Activated CD8-positive, alpha-beta memory T cell treated with anti-CD3 and anti-CD28 coated beads for 1 hour (primary cell): ENCODE data around the gene TOP3B.

ENCODE experiments used
- DNase-seq, 2 donors: peaks; one replicate each; pipeline ENCODE4 v3.0.0-alpha.2; 2020; ENCODE audit warnings: low read depth in 1 of 2; ENCODE audit errors: extremely low read depth in 1 of 2

The TOP3B gene, protein sequence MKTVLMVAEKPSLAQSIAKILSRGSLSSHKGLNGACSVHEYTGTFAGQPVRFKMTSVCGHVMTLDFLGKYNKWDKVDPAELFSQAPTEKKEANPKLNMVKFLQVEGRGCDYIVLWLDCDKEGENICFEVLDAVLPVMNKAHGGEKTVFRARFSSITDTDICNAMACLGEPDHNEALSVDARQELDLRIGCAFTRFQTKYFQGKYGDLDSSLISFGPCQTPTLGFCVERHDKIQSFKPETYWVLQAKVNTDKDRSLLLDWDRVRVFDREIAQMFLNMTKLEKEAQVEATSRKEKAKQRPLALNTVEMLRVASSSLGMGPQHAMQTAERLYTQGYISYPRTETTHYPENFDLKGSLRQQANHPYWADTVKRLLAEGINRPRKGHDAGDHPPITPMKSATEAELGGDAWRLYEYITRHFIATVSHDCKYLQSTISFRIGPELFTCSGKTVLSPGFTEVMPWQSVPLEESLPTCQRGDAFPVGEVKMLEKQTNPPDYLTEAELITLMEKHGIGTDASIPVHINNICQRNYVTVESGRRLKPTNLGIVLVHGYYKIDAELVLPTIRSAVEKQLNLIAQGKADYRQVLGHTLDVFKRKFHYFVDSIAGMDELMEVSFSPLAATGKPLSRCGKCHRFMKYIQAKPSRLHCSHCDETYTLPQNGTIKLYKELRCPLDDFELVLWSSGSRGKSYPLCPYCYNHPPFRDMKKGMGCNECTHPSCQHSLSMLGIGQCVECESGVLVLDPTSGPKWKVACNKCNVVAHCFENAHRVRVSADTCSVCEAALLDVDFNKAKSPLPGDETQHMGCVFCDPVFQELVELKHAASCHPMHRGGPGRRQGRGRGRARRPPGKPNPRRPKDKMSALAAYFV

GRCh38 chr22:21982338-21982965 lies at the start of gene TOP3B:
Gene TOP3B (minus strand): TSS chr22:21982787. CDS start chr22:21975709, 7,078 bp downstream.
- peak; percentile 51 to 72 for DNase-seq

DNA sequence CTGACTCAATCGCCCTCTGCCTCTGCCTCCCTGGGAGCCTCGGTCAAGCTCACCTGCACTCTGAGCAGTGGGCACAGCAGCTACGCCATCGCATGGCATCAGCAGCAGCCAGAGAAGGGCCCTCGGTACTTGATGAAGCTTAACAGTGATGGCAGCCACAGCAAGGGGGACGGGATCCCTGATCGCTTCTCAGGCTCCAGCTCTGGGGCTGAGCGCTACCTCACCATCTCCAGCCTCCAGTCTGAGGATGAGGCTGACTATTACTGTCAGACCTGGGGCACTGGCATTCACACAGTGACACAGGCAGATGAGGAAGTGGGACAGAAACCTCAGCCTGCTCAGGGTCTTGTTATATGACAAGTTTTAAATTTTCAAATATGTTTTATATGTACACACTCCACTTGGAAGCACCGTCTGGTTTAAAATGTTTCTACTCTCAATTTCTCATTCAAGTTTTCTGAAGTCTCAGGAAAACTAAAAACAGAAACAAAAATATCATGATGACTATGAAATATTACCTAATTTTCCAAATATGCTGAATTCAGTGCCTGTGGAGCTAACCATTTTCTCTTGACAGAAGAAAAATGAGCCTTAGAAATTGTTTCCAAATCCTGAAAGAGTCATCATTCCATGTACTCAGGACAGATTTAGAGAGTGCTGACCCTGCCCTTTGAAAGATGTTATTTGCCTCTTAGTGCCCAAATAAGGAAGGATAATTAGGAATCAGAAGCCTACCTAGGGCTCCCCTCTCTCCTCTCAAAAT lies 48.8 kb upstream of the TOP3B start:
- DNase-seq, result no peak

DNA sequence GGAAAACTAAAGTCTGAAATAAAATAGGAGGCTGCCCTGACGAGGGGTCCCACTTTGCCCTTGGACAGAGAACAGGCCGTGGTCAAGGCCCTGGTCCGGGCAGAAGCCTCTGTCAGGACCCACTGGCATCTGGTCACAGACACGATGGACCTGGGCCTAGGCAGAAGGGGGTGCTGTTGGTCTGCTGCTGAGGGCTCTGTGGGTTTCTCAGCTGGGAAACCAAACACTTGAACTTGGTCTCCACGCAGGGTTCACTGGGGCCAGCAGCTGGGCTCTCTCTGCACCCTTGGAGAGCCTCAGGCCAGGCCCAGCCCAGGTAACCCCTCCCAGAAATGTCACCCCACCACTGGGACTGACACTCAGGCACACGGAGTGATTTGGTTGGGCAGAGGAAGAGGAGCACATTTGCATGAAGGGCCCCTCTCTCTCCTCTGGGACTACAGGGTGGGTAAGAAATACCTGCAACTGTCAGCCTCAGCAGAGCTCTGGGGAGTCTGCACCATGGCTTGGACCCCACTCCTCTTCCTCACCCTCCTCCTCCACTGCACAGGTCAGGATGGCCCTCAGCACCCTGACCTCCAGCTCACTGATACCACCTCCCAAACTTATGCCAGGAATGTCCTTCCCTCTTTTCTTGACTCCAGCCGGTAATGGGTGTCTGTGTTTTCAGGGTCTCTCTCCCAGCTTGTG lies 48.1 kb upstream of the TOP3B start:
- no peak for DNase-seq

GRCh38 chr22:22027955-22028354 lies 45.4 kb upstream of the TOP3B start:
- DNase-seq, result no peak

DNA sequence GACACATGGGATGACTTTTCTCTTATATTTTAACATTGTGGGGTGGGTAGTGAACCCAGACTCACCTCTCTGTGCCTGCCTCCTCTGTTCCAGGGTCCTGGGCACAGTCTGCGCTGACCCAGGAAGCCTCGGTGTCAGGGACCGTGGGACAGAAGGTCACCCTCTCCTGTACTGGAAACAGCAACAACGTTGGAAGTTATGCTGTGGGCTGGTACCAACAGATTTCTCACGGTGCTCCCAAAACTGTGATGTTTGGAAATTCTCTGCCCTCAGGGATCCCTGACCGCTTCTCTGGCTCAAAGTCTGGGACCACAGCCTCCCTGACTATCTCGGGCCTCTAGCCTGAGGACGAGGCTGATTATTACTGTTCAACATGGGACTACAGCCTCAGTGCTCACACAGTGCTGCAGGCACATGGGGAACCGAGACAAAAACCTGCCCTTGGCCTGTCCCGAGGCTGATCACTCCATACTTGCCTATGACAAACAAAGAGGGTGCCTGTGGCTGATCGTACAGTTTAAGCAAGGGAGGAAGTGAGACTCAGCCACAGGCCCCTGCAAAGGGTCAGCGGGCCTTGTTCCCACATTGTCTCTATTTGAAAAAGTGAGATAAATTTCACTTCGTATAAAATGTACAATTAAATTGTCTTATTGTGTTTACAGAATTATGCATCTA lies 43.7 kb upstream of the TOP3B start:
- DNase-seq, result no peak

- no peak for DNase-seq
Observed at GRCh38 chr22:22025320-22026156, 43.0 kb upstream of the TOP3B start.

DNA sequence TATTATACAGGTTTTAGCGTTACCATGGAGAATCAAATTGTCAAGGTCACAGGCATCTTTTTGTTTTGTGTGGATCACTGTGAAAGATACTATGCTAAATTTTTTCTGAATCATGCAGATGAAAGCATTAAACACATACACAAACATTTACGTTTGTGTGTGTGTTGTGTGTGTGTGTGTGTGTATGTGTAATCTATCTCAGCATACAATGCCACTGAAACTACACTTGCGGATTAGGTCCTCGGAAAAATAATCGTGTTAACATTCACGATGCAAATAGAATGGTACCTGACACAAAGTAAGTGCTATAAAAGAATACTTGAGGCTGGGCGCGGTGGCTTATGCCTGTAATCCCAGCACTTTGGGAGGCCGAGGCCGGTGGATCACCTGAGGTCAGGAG lies 41.9 kb upstream of the TOP3B start:
- DNase-seq, result no peak

GRCh38 chr22:22023581-22024137 lies 41.1 kb upstream of the TOP3B start:
- no peak for DNase-seq

DNA sequence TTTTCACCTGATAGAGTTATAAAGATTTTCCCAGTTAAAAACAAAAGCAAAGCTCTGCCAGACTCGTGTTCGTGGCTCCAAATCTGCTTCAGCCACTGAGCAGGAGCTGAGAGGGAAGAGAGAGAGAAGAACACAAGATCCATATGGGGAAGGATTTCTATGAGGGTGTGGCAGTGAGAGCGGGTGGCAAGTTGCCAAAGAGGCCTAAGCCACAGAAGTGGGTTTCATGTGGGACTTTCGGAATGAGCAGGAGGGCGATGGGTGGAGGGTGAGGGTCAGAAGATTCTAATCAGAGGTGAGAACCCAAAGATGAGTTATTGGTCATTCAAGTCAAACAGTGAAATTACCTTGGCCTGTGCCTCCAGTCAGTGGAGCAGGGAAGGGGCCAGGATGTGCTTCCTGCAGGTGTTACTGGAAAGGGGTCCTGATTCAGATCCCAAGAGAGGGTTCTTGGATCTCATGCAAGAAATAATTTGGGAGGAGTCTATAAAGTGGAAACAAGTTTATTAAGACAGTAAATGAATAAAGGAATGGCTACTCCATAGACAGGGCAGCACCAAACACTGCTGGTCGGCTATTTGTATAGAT lies 40.5 kb upstream of the TOP3B start:
- DNase-seq, result no peak

DNA sequence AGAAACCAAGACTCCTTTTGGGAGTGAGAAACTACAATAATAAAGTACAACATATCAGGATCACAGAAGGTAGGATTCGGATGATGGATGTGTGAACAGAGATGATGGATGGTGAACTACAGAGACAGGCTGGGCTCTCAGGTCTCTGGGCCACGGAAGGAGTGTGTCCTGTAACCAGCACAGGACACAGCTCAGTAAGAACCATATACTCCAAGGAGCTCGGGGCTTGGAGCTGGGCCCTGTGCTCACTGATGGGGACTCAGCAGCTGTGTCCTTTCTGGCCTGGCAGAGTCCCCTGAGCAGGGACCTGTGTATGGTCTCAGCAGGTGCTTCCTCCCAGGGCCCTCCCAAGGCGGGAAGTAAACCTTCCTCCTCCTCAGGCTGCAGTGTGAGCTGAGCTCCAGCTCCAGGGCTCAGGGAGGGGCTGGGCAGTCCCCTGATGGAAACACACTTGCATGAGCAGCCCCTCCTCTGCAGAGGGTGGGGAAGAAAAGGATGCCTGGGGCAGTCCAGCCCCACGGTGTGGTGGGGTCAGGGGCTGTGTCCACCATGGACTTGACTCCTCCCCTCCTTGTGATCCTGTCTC lies 39.8 kb upstream of the TOP3B start:
- DNase-seq, result no peak

DNA sequence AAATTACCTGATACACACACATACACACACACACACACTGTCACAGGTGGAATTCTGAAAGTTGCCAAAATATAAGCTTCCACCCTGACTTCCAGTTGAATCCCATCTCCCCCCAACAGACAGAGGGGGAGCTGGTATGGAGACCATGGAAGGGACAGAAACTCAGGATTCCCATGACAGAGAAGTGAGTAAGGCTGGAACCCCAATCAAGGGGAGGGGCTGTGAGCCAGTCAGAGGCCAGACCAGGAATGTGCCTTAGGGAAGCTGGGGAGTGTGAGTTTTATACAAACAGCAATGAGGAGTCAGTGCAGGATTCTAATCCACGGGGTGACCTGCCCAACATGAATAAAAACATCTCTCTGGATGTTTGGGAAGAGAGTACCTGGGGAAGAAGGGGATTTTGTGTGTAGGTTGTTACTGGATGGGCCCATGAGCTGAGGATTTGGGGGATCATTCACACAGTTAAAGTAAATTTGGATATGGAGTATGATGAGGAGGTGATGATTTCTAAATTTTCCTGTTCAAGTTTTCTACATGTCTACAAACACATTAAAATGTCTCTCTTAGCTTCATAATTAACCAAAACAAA lies 38.7 kb upstream of the TOP3B start:
- no peak for DNase-seq

- no peak for DNase-seq
Observed at GRCh38 chr22:22020425-22020852, 37.9 kb upstream of the TOP3B start.

- DNase-seq, result no peak
Observed at GRCh38 chr22:22019659-22020424, 37.3 kb upstream of the TOP3B start.

GRCh38 chr22:22018825-22019658 lies 36.5 kb upstream of the TOP3B start:
- no peak for DNase-seq

DNA sequence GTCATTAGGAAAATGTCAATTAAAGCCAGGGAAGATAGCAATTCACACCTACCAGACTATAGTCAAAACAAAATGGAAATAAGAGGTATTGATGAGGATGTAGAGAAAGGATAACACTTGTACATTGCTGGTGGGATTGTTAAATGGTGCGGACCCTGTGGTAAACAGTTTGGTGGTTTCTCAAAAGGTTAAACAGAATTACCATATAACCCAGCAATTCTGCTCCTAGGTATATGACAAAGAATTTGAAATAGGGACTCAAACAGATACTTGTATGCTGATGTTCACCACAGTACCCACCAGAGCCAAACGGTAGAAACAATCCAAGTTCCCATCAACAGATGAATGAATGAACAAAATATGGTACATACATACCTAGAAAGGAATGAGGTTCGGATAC lies 33.0 kb upstream of the TOP3B start:
- DNase-seq, result no peak

DNA sequence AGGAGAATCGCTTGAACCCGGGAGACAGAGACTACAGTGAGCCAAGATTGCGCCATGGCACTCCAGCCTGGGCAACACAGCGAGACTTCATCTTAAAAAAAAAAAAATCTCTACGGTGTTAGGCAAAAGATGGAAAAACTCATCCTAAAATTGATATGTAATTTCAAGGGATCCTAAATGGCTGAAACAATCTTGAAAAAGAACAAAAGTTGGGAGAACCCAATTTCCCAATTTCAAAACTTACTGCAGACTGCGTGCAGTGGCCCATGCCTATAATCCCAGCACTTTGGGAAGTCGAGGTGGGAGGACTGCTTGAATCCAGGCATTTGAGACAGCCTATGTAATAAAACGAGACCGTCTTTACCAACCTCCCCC lies 31.7 kb upstream of the TOP3B start:
- DNase-seq, result no peak
